HUES48 (cell line): ENCODE data around the gene VGF.
A peak's percentile ranks its signal among the peaks of the same experiment; 100 is the strongest.
"Not testable (repeated sequence)": the region's sequence is repeated elsewhere in the genome, so short reads cannot be mapped to it uniquely, and the experiment has no call there.

Source experiments
- H3K27ac ChIP-seq: one replicate; pipeline ENCODE4 v1.7.0; 2013; ENCODE audit warnings: low read depth, low read length, inconsistent platforms
- H3K27me3 ChIP-seq: 2 replicates; pipeline ENCODE4 v1.6.1; 2013; ENCODE audit warnings: mild to moderate bottlenecking, low read length; ENCODE audit not compliant: control insufficient read depth, insufficient read depth
- H3K36me3 ChIP-seq: 2 replicates; pipeline ENCODE4 v1.6.1; 2013; ENCODE audit warnings: low read length; ENCODE audit not compliant: control insufficient read depth, insufficient read depth
- H3K4me1 ChIP-seq: 2 replicates; pipeline ENCODE4 v1.6.1; 2013; ENCODE audit warnings: mild to moderate bottlenecking, low read length; ENCODE audit not compliant: control insufficient read depth, insufficient read depth
- H3K4me3 ChIP-seq: 2 replicates; pipeline ENCODE4 v1.5.1; 2013; ENCODE audit warnings: mild to moderate bottlenecking, low read depth, low read length
- H3K9ac ChIP-seq: 2 replicates; pipeline ENCODE4 v1.6.1; 2013; ENCODE audit warnings: mild to moderate bottlenecking, low read depth, low read length, moderate library complexity
- H3K9me3 ChIP-seq: 2 replicates; pipeline ENCODE4 v1.6.1; 2013; ENCODE audit warnings: low read length; ENCODE audit not compliant: control insufficient read depth, insufficient read depth

VGF gene

GRCh38 chr7:101201695-101202602, 36.6 kb upstream of the VGF start:
- H3K27ac ChIP-seq = no peak overlapping the region
- 0 out of 2 replicates have a peak, but pooled peaks cover 2% of the 10 kb centered on the region for H3K36me3 ChIP-seq
- no peak overlapping the region for H3K9ac ChIP-seq
- H3K27me3 ChIP-seq = peaks cover 18% of the 10 kb centered on the region
- H3K9me3 ChIP-seq = no peaks in the 10 kb centered on the region
- peaks cover 10% of the 10 kb centered on the region for H3K4me1 ChIP-seq
- H3K4me3 ChIP-seq = peak overlapping the region; percentile 58

- Histone ChIP-seq H3K4me3 (peak within 1 kb of the TSS; percentile 58), H3K9ac (no peak within 1 kb of the TSS), H3K27ac (peak within 1 kb of the TSS; percentile 51), H3K9me3 (no peaks in the 10 kb centered on the region), H3K4me1 (peaks cover 10% of the 10 kb centered on the region), H3K36me3 (no peaks in the 10 kb centered on the region), H3K27me3 (peaks cover 18% of the 10 kb centered on the region)
These were observed 35.7 kb upstream of the VGF start, which contains the start of gene MOGAT3 for GRCh38 chr7:101200862-101201599. TSS of gene MOGAT3 (minus strand) at chr7:101201036. CDS start at chr7:101200854, 182 bp downstream.

GRCh38 chr7:101200504-101200861, 35.1 kb upstream of the VGF start:
- peaks cover 10% of the 10 kb centered on the region for H3K4me1 ChIP-seq

GRCh38 chr7:101199522-101199921, 34.2 kb upstream of the VGF start:
- Histone ChIP-seq H3K27me3 (peaks cover 18% of the 10 kb centered on the region), H3K4me1 (peaks cover 10% of the 10 kb centered on the region)
- not testable (repeated sequence) for H3K36me3 ChIP-seq, H3K9ac ChIP-seq, H3K4me3 ChIP-seq, H3K27ac ChIP-seq, H3K9me3 ChIP-seq

More at GRCh38 chr7:101200504-101200861, 35.1 kb upstream of the VGF start:
- Histone ChIP-seq H3K36me3 (no peaks in the 10 kb centered on the region), H3K9me3 (no peaks in the 10 kb centered on the region), H3K4me3 (no peak overlapping the region), H3K9ac (no peak overlapping the region), H3K27me3 (peaks cover 18% of the 10 kb centered on the region), H3K27ac (peak overlapping the region; percentile 51)

GRCh38 chr7:101198476-101198875, 33.1 kb upstream of the VGF start:
- no peak overlapping the region for H3K4me3 ChIP-seq
- no peaks in the 10 kb centered on the region for H3K9me3 ChIP-seq
- H3K4me1 ChIP-seq = peaks cover 10% of the 10 kb centered on the region
- H3K27ac ChIP-seq = no peak overlapping the region
- peaks cover 18% of the 10 kb centered on the region for H3K27me3 ChIP-seq
- no peak overlapping the region for H3K9ac ChIP-seq
- H3K36me3 ChIP-seq = no peaks in the 10 kb centered on the region

GRCh38 chr7:101197991-101198390, 32.6 kb upstream of the VGF start:
- Histone ChIP-seq H3K4me3 (no peak overlapping the region), H3K4me1 (peaks cover 10% of the 10 kb centered on the region), H3K36me3 (no peaks in the 10 kb centered on the region), H3K9me3 (no peaks in the 10 kb centered on the region), H3K27me3 (peaks cover 18% of the 10 kb centered on the region), H3K27ac (no peak overlapping the region), H3K9ac (no peak overlapping the region)

GRCh38 chr7:101195884-101196283, 30.5 kb upstream of the VGF start:
- 0 out of 2 replicates have a peak, but pooled peaks cover 6% of the 10 kb centered on the region for H3K27me3 ChIP-seq
- no peak overlapping the region for H3K27ac ChIP-seq
- no peaks in the 10 kb centered on the region for H3K9me3 ChIP-seq

GRCh38 chr7:101189109-101189508, 23.7 kb upstream of the VGF start:
- no peaks in the 10 kb centered on the region for H3K27me3 ChIP-seq
- H3K9ac ChIP-seq = no peak overlapping the region
- no peak overlapping the region for H3K27ac ChIP-seq
- H3K9me3 ChIP-seq = no peaks in the 10 kb centered on the region
- no peak overlapping the region for H3K4me3 ChIP-seq
- H3K4me1 ChIP-seq = peaks cover 2% of the 10 kb centered on the region; the same call in 1 of the 2 replicates
- no peaks in the 10 kb centered on the region for H3K36me3 ChIP-seq

More at GRCh38 chr7:101195884-101196283, 30.5 kb upstream of the VGF start:
- Histone ChIP-seq H3K9ac (no peak overlapping the region), H3K4me1 (peaks cover 9% of the 10 kb centered on the region), H3K36me3 (no peaks in the 10 kb centered on the region), H3K4me3 (no peak overlapping the region)

- Histone ChIP-seq H3K27me3 (no peaks in the 10 kb centered on the region), H3K4me1 (0 out of 2 replicates have a peak, but pooled peaks cover 5% of the 10 kb centered on the region), H3K9me3 (no peaks in the 10 kb centered on the region), H3K9ac (no peak overlapping the region), H3K27ac (no peak overlapping the region), H3K4me3 (no peak overlapping the region), H3K36me3 (no peaks in the 10 kb centered on the region)
These were observed 21.6 kb upstream of the VGF start for GRCh38 chr7:101186844-101187428.

- peaks cover 3% of the 10 kb centered on the region; the same call in 1 of the 2 replicates for H3K27me3 ChIP-seq
- H3K4me1 ChIP-seq = 0 out of 2 replicates have a peak, but pooled peaks cover 5% of the 10 kb centered on the region
- H3K9ac ChIP-seq = no peak overlapping the region
- no peak overlapping the region for H3K27ac ChIP-seq
- no peaks in the 10 kb centered on the region for H3K9me3 ChIP-seq
- no peak overlapping the region for H3K4me3 ChIP-seq
- H3K36me3 ChIP-seq = no peaks in the 10 kb centered on the region
These were observed 20.8 kb upstream of the VGF start for GRCh38 chr7:101186194-101186593.
